ENCODE data around the gene ACOXL. TPM values are rescaled to one million over a fixed set of nuclear protein-coding genes. Genes with fewer than 3 reads are reported as not detected.
"Not testable (repeated sequence)": the region's sequence is repeated elsewhere in the genome, so short reads cannot be mapped to it uniquely, and the experiment has no call there.

The ACOXL gene
- not detected for total RNA-seq

GRCh38 chr2:110732422-110733413 lies at the start of gene ACOXL:
Gene ACOXL (plus strand): TSS chr2:110732573. CDS start chr2:110768390, 35,817 bp downstream.
- no peak for DNase-seq

GRCh38 chr2:110682872-110683271 lies 49.5 kb upstream of the ACOXL start:
- no peak for DNase-seq

- not testable (repeated sequence) for DNase-seq
Measured at GRCh38 chr2:110687775-110688484, 44.4 kb upstream of the ACOXL start.

- no peak for DNase-seq
Measured at GRCh38 chr2:110688594-110689091, 43.7 kb upstream of the ACOXL start.

- DNase-seq = no peak
Measured at GRCh38 chr2:110690083-110690965, 42.0 kb upstream of the ACOXL start.

GRCh38 chr2:110691612-110692258 lies 40.6 kb upstream of the ACOXL start:
- no peak for DNase-seq

GRCh38 chr2:110695146-110695898 lies 37.1 kb upstream of the ACOXL start:
- not testable (repeated sequence) for DNase-seq

- DNase-seq = not testable (repeated sequence)
Measured at GRCh38 chr2:110698253-110698652, 34.1 kb upstream of the ACOXL start.

- no peak for DNase-seq
Measured at GRCh38 chr2:110702514-110703380, 29.6 kb upstream of the ACOXL start.

GRCh38 chr2:110707386-110707965 lies 24.9 kb upstream of the ACOXL start:
- no peak for DNase-seq

GRCh38 chr2:110708455-110708854 lies 23.9 kb upstream of the ACOXL start:
- DNase-seq = no peak

- no peak for DNase-seq
Measured at GRCh38 chr2:110712737-110713136, 19.6 kb upstream of the ACOXL start.

- DNase-seq = no peak
Measured at GRCh38 chr2:110713513-110714362, 18.6 kb upstream of the ACOXL start.

GRCh38 chr2:110714452-110715224 lies 17.7 kb upstream of the ACOXL start:
- DNase-seq = no peak

GRCh38 chr2:110716959-110717645 lies 15.3 kb upstream of the ACOXL start:
- DNase-seq = no peak

- no peak for DNase-seq
Measured at GRCh38 chr2:110717734-110718133, 14.6 kb upstream of the ACOXL start.

- DNase-seq = no peak
Measured at GRCh38 chr2:110718382-110718781, 14.0 kb upstream of the ACOXL start.
